SK-N-MC (cell line): ENCODE data around the gene OSTF1.

ENCODE experiments used
- EZH2 ChIP-seq: fragments of 200-600 bp; sonication (generic); IDR thresholded peaks from one replicate; pipeline ENCODE4 v1.6.1; 2017; ENCODE audit warnings: antibody characterized with exemption
- POLR2AphosphoS5 ChIP-seq: IDR thresholded peaks from 2 replicates; pipeline ENCODE4 v1.6.1; 2012; ENCODE audit warnings: mild to moderate bottlenecking, low read depth, low read length, borderline replicate concordance

GRCh38 chr9:75111019-75111622, 22.8 kb downstream of the OSTF1 start:
- TF ChIP-seq EZH2 = no peak
- no peak for TF ChIP-seq POLR2AphosphoS5
